Sigmoid colon (tissue), 3 donors: ENCODE results near the gene GALNT14.

Source experiments
- POLR2A ChIP-seq, 2 donors: fragments of 450-650 bp; IDR thresholded peaks; one replicate each; pipeline ENCODE4 v1.6.1; 2016; ENCODE audit warnings: antibody characterized with exemption in 2 of 2, mild to moderate bottlenecking in 2 of 2, moderate library complexity in 2 of 2
- TF ChIP-seq, protein P1 (sequence below), 4 experiments: fragments of 450-650 bp in 3 of 4; fragments of 200-600 bp in 1 of 4; IDR thresholded peaks; one replicate each; pipeline ENCODE4 v1.5.1; 2016 to 2019; ENCODE audit warnings: antibody characterized with exemption in 4 of 4, mild to moderate bottlenecking in 3 of 4, moderate library complexity in 2 of 4

DNA sequence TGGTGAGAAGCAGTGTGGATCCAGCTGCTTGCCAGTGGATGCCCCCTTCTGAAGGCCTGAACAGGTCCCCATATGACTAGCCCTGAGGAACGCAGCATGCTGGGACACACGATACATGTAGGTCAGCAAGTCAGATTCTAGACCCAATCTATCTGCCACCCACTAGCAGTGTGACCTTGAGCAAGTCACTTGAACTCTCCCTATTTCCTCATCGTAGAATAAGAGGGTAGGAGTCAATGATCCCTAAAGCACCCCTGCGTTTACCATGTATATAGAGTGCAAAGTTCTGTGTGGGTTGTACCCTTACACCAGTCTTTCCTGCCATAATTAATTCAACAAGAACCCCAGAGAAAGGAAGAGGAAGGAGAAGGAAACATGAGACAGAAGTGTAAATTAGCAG is 123.7 kb downstream of the GALNT14 start:
- TF ChIP-seq, protein P1, sequence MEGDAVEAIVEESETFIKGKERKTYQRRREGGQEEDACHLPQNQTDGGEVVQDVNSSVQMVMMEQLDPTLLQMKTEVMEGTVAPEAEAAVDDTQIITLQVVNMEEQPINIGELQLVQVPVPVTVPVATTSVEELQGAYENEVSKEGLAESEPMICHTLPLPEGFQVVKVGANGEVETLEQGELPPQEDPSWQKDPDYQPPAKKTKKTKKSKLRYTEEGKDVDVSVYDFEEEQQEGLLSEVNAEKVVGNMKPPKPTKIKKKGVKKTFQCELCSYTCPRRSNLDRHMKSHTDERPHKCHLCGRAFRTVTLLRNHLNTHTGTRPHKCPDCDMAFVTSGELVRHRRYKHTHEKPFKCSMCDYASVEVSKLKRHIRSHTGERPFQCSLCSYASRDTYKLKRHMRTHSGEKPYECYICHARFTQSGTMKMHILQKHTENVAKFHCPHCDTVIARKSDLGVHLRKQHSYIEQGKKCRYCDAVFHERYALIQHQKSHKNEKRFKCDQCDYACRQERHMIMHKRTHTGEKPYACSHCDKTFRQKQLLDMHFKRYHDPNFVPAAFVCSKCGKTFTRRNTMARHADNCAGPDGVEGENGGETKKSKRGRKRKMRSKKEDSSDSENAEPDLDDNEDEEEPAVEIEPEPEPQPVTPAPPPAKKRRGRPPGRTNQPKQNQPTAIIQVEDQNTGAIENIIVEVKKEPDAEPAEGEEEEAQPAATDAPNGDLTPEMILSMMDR (IDR thresholded peaks at IDR 0.05): no peak
- TF ChIP-seq POLR2A (IDR thresholded peaks at IDR 0.05): no peak
